OCI-LY1 (cell line): ENCODE results near the gene LSM4.
"Not testable (repeated sequence)": the region's sequence is repeated elsewhere in the genome, so short reads cannot be mapped to it uniquely, and the experiment has no call there.

ENCODE experiments used
- H2AFZ ChIP-seq: fragments of 200-600 bp; sonication (generic), shearing (Covaris generic); 2 replicates; pipeline ENCODE4 v1.6.0; 2014; ENCODE audit warnings: antibody characterized with exemption, mild to moderate bottlenecking, low read length
- H3F3A ChIP-seq: fragments of 200-600 bp; sonication (generic), shearing (Covaris generic); 2 replicates; pipeline ENCODE4 v1.6.0; 2014; ENCODE audit warnings: mild to moderate bottlenecking, antibody characterized with exemption, low read length, moderate library complexity; ENCODE audit not compliant: insufficient read depth
- H3K27ac ChIP-seq: fragments of 200-600 bp; sonication (generic); 2 replicates; pipeline ENCODE4 v1.5.1; 2014; ENCODE audit warnings: low read length, mixed run types, mild to moderate bottlenecking, low read depth; ENCODE audit not compliant: poor library complexity, severe bottlenecking
- H3K27me3 ChIP-seq: fragments of 200-600 bp; sonication (generic); 2 replicates; pipeline ENCODE4 v1.6.0; 2014; ENCODE audit warnings: antibody characterized with exemption, mild to moderate bottlenecking, low read length, moderate library complexity; ENCODE audit not compliant: insufficient read depth
- H3K36me3 ChIP-seq: fragments of 200-600 bp; sonication (generic); 2 replicates; pipeline ENCODE4 v1.6.1; 2014; ENCODE audit warnings: mild to moderate bottlenecking, antibody characterized with exemption, low read length, moderate library complexity, mixed read lengths; ENCODE audit not compliant: insufficient read depth
- H3K4me1 ChIP-seq: fragments of 200-600 bp; sonication (generic); 2 replicates; pipeline ENCODE4 v1.5.1; 2014; ENCODE audit warnings: mild to moderate bottlenecking, low read length, moderate library complexity; ENCODE audit not compliant: insufficient read depth, severe bottlenecking
- H3K4me2 ChIP-seq: fragments of 200-600 bp; sonication (generic), shearing (Covaris generic); 2 replicates; pipeline ENCODE4 v1.6.1; 2014; ENCODE audit warnings: low read length
- H3K4me3 ChIP-seq: fragments of 200-600 bp; sonication (generic); 2 replicates; pipeline ENCODE4 v1.5.1; 2014; ENCODE audit warnings: low read length, low read depth, mild to moderate bottlenecking, mixed read lengths; ENCODE audit not compliant: poor library complexity, severe bottlenecking
- H3K79me2 ChIP-seq: fragments of 200-600 bp; shearing (Covaris generic); 2 replicates; pipeline ENCODE4 v1.6.1; 2016; ENCODE audit warnings: mixed run types, low read length, mixed read lengths; ENCODE audit not compliant: insufficient read depth
- H3K9ac ChIP-seq: fragments of 200-600 bp; sonication (generic), shearing (Covaris generic); 2 replicates; pipeline ENCODE4 v1.6.1; 2014; ENCODE audit warnings: mild to moderate bottlenecking, low read length, mixed read lengths
- H3K9me2 ChIP-seq: fragments of 200-600 bp; sonication (generic), shearing (Covaris generic); 2 replicates; pipeline ENCODE4 v1.6.1; 2014; ENCODE audit warnings: low read depth, mild to moderate bottlenecking, low read length, mixed read lengths
- H3K9me3 ChIP-seq: fragments of 200-600 bp; shearing (Covaris generic); 2 replicates; pipeline ENCODE4 v1.6.1; 2014; ENCODE audit warnings: low read length, mixed read lengths
- H4K20me1 ChIP-seq: fragments of 200-600 bp; sonication (generic), shearing (Covaris generic); 2 replicates; pipeline ENCODE4 v1.6.0; 2016; ENCODE audit warnings: mild to moderate bottlenecking, low read length; ENCODE audit not compliant: insufficient read depth
- EZH2 ChIP-seq: fragments of 200-600 bp; sonication (generic), shearing (Covaris generic); IDR thresholded peaks from 2 replicates; pipeline ENCODE4 v1.8.0; 2017; ENCODE audit warnings: borderline replicate concordance, mixed run types, mild to moderate bottlenecking, antibody characterized with exemption, low read length, moderate library complexity, mixed read lengths
- TF ChIP-seq, protein P1 (sequence below): fragments of 200-600 bp; sonication (generic), shearing (Covaris generic); IDR thresholded peaks from 2 replicates; pipeline ENCODE4 v1.5.1; 2017; ENCODE audit warnings: mild to moderate bottlenecking, antibody characterized with exemption, low read length, moderate library complexity, mixed read lengths

The LSM4 gene

GRCh38 chr19:18328340-18329034 lies 5.6 kb upstream of the LSM4 start:
- H2AFZ ChIP-seq = no peak overlapping the region
- no peak overlapping the region for H3K27ac ChIP-seq
- no peaks in the 10 kb centered on the region for H3K36me3 ChIP-seq
- peaks cover 7% of the 10 kb centered on the region; the same call in 1 of the 2 replicates for H3K27me3 ChIP-seq
- no peak for TF ChIP-seq EZH2
- TF ChIP-seq, protein P1, sequence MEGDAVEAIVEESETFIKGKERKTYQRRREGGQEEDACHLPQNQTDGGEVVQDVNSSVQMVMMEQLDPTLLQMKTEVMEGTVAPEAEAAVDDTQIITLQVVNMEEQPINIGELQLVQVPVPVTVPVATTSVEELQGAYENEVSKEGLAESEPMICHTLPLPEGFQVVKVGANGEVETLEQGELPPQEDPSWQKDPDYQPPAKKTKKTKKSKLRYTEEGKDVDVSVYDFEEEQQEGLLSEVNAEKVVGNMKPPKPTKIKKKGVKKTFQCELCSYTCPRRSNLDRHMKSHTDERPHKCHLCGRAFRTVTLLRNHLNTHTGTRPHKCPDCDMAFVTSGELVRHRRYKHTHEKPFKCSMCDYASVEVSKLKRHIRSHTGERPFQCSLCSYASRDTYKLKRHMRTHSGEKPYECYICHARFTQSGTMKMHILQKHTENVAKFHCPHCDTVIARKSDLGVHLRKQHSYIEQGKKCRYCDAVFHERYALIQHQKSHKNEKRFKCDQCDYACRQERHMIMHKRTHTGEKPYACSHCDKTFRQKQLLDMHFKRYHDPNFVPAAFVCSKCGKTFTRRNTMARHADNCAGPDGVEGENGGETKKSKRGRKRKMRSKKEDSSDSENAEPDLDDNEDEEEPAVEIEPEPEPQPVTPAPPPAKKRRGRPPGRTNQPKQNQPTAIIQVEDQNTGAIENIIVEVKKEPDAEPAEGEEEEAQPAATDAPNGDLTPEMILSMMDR = peak; percentile 92
- peaks cover 12% of the 10 kb centered on the region for H3K4me1 ChIP-seq
- H3K79me2 ChIP-seq = no peaks in the 10 kb centered on the region
- peak overlapping the region; percentile 26 for H3K4me3 ChIP-seq
- no peaks in the 10 kb centered on the region for H3K9me2 ChIP-seq
- H3K9ac ChIP-seq = no peak overlapping the region; the same call in 1 of the 2 replicates
- 0 out of 2 replicates have a peak, but pooled peaks cover 4% of the 10 kb centered on the region for H3F3A ChIP-seq
- H4K20me1 ChIP-seq = no peaks in the 10 kb centered on the region
- H3K9me3 ChIP-seq = no peaks in the 10 kb centered on the region
- peak overlapping the region; percentile 55 for H3K4me2 ChIP-seq

DNA sequence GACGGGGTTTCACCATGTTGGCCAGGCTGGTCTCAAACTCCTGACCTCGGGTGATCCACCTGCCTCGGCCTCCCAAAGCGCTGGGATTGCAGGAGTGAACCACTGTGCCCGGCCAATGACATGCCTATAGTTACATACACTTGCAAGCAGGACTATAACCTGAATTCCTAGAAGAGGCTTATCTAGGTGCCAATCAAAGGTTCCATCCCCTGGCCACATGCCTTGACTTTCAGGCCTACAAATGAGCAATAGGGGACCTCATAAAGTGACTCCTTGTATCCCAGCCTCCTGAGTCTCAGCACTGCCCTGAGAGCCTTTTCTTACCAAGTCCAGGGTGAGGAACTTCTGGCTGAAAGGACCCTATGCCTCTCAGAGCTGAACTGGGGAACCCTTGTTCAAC lies 3.9 kb upstream of the LSM4 start:
- Histone ChIP-seq H3K4me1 (peaks cover 23% of the 10 kb centered on the region), H3K27me3 (no peaks in the 10 kb centered on the region; the same call in 1 of the 2 replicates), H3K9me2 (no peaks in the 10 kb centered on the region), H4K20me1 (no peaks in the 10 kb centered on the region), H3K4me2 (no peak overlapping the region), H3K27ac (no peak overlapping the region), H3K36me3 (no peaks in the 10 kb centered on the region), H3K4me3 (no peak overlapping the region), H3K9me3 (no peaks in the 10 kb centered on the region), H3K79me2 (peaks cover 8% of the 10 kb centered on the region), H2AFZ (no peak overlapping the region), H3K9ac (no peak overlapping the region), H3F3A (0 out of 2 replicates have a peak, but pooled peaks cover 5% of the 10 kb centered on the region)
- TF ChIP-seq, protein P1 = no peak
- TF ChIP-seq EZH2 = no peak

GRCh38 chr19:18324373-18324731 lies 1.5 kb upstream of the LSM4 start:
- H3K4me2 ChIP-seq, H2AFZ ChIP-seq, H3K9ac ChIP-seq: not testable (repeated sequence)

More at GRCh38 chr19:18324373-18324731, 1.5 kb upstream of the LSM4 start:
- not testable (repeated sequence) for H3K9me3 ChIP-seq, H3K27me3 ChIP-seq, H4K20me1 ChIP-seq, H3K9me2 ChIP-seq, H3F3A ChIP-seq, H3K4me3 ChIP-seq
- H3K36me3 ChIP-seq = peaks cover 19% of the 10 kb centered on the region; the same call in 1 of the 2 replicates
- peaks cover 33% of the 10 kb centered on the region for H3K4me1 ChIP-seq
- peak overlapping the region; percentile 89 for H3K27ac ChIP-seq
- H3K79me2 ChIP-seq = peaks cover 13% of the 10 kb centered on the region
